HG03039 (cell line): ENCODE measurements around the gene POLR2F.
"Not testable (repeated sequence)": the region's sequence is repeated elsewhere in the genome, so short reads cannot be mapped to it uniquely, and the experiment has no call there.

Source experiments
- ATAC-seq: cut with Tn5 transposase; IDR thresholded peaks from one replicate; pipeline ENCODE4 v1.9.1; 2021; ENCODE audit warnings: mild to moderate bottlenecking, moderate library complexity; ENCODE audit not compliant: unreplicated experiment

Gene POLR2F

GRCh38 chr22:37924386-37925065, 29.0 kb upstream of the POLR2F start:
- ATAC-seq = no peak

GRCh38 chr22:37925330-37925729, 28.2 kb upstream of the POLR2F start:
- ATAC-seq = no peak

- ATAC-seq = no peak
Measured at GRCh38 chr22:37925767-37926166, 27.7 kb upstream of the POLR2F start.

- ATAC-seq = no peak
Measured at GRCh38 chr22:37926358-37926757, 27.1 kb upstream of the POLR2F start.

- no peak for ATAC-seq
Measured at GRCh38 chr22:37926771-37927636, 26.5 kb upstream of the POLR2F start.

GRCh38 chr22:37927637-37927936, 25.9 kb upstream of the POLR2F start:
- no peak for ATAC-seq

GRCh38 chr22:37929390-37929789, 24.1 kb upstream of the POLR2F start:
- no peak for ATAC-seq

- ATAC-seq = no peak
Measured at GRCh38 chr22:37930270-37930951, 23.1 kb upstream of the POLR2F start.

- no peak for ATAC-seq
Measured at GRCh38 chr22:37930952-37931440, 22.5 kb upstream of the POLR2F start.

GRCh38 chr22:37931893-37932389, 21.6 kb upstream of the POLR2F start:
- ATAC-seq = no peak

GRCh38 chr22:37932401-37932800, 21.1 kb upstream of the POLR2F start:
- ATAC-seq = no peak

- ATAC-seq = no peak
Measured at GRCh38 chr22:37932821-37933578, 20.5 kb upstream of the POLR2F start.

- ATAC-seq = peak; percentile 73
Measured at GRCh38 chr22:37933711-37934376, 19.7 kb upstream of the POLR2F start.

GRCh38 chr22:37940698-37941376, 12.7 kb upstream of the POLR2F start:
- ATAC-seq = no peak

GRCh38 chr22:37942133-37942532, 11.4 kb upstream of the POLR2F start:
- ATAC-seq = no peak

- ATAC-seq = no peak
Measured at GRCh38 chr22:37943136-37943824, 10.2 kb upstream of the POLR2F start.

- ATAC-seq = no peak
Measured at GRCh38 chr22:37943825-37944198, 9.7 kb upstream of the POLR2F start.

GRCh38 chr22:37944423-37944822, 9.1 kb upstream of the POLR2F start:
- ATAC-seq = not testable (repeated sequence)

- ATAC-seq = not testable (repeated sequence)
Measured at GRCh38 chr22:37947142-37947795, 6.2 kb upstream of the POLR2F start.
